Central memory CD8-positive, alpha-beta T cell (primary cell): ENCODE measurements around the gene PTTG1IP2.

Experiments used
- ATAC-seq: fragments of 150-1000 bp; cut with Tn5 transposase; replicated peaks from 2 replicates; pipeline ENCODE4 v1.10.0; 2022; ENCODE audit warnings: mild to moderate bottlenecking, moderate FRiP score, moderate number of reproducible peaks; ENCODE audit not compliant: poor library complexity, severe bottlenecking; ENCODE audit errors: extremely low read depth
- DNase-seq, 2 donors: peaks; one replicate each; pipeline ENCODE4 v3.0.0; 2021; ENCODE audit warnings: low spot score in 2 of 2
- H3K27ac Mint-ChIP-seq: one replicate; pipeline ENCODE4 v1.8.0; 2022; ENCODE audit warnings: low read depth, mild to moderate bottlenecking, moderate library complexity, mixed read lengths
- H3K27me3 Mint-ChIP-seq: one replicate; pipeline ENCODE4 v1.8.0; 2022; ENCODE audit warnings: mixed read lengths
- H3K36me3 Mint-ChIP-seq: one replicate; pipeline ENCODE4 v1.8.0; 2022; ENCODE audit warnings: mild to moderate bottlenecking, moderate library complexity, mixed read lengths; ENCODE audit not compliant: insufficient read depth
- H3K4me1 Mint-ChIP-seq: one replicate; pipeline ENCODE4 v1.8.0; 2022; ENCODE audit warnings: mixed read lengths
- H3K4me3 Mint-ChIP-seq: one replicate; pipeline ENCODE4 v1.8.0; 2022; ENCODE audit warnings: mild to moderate bottlenecking, moderate library complexity, mixed read lengths
- H3K9me3 Mint-ChIP-seq: one replicate; pipeline ENCODE4 v1.8.0; 2022; ENCODE audit warnings: mixed read lengths

PTTG1IP2 gene

GRCh38 chr7:90536449-90536848 is 67.0 kb downstream of the PTTG1IP2 start:
- H3K9me3 Mint-ChIP-seq = no peaks in the 10 kb centered on the region
- no peaks in the 10 kb centered on the region for H3K27me3 Mint-ChIP-seq
- H3K4me3 Mint-ChIP-seq = no peak overlapping the region
- no peaks in the 10 kb centered on the region for H3K4me1 Mint-ChIP-seq
- no peak for ATAC-seq
- DNase-seq = no peak
- no peaks in the 10 kb centered on the region for H3K36me3 Mint-ChIP-seq
- H3K27ac Mint-ChIP-seq = no peak overlapping the region

GRCh38 chr7:90538405-90538804 is 69.0 kb downstream of the PTTG1IP2 start:
- ATAC-seq = no peak
- no peaks in the 10 kb centered on the region for H3K9me3 Mint-ChIP-seq
- no peaks in the 10 kb centered on the region for H3K27me3 Mint-ChIP-seq
- no peak overlapping the region for H3K27ac Mint-ChIP-seq
- no peak for DNase-seq
- no peak overlapping the region for H3K4me3 Mint-ChIP-seq
- H3K36me3 Mint-ChIP-seq = no peaks in the 10 kb centered on the region
- H3K4me1 Mint-ChIP-seq = no peaks in the 10 kb centered on the region

- ATAC-seq (no peak), DNase-seq (no peak)
- Mint-ChIP-seq H3K36me3 (no peaks in the 10 kb centered on the region), H3K4me3 (no peak overlapping the region), H3K27me3 (no peaks in the 10 kb centered on the region), H3K27ac (no peak overlapping the region), H3K4me1 (no peaks in the 10 kb centered on the region), H3K9me3 (no peaks in the 10 kb centered on the region)
These were observed 71.0 kb downstream of the PTTG1IP2 start for GRCh38 chr7:90540406-90540805.

- Mint-ChIP-seq H3K27ac (no peak overlapping the region), H3K4me1 (no peaks in the 10 kb centered on the region), H3K4me3 (no peak overlapping the region), H3K27me3 (no peaks in the 10 kb centered on the region), H3K9me3 (peaks cover 12% of the 10 kb centered on the region), H3K36me3 (no peaks in the 10 kb centered on the region)
- DNase-seq (no peak), ATAC-seq (no peak)
These were observed 81.6 kb downstream of the PTTG1IP2 start for GRCh38 chr7:90551036-90551435.

- ATAC-seq = no peak
- H3K4me1 Mint-ChIP-seq = no peaks in the 10 kb centered on the region
These were observed 83.1 kb downstream of the PTTG1IP2 start for GRCh38 chr7:90552521-90552920.

GRCh38 chr7:90560730-90561129 is 91.3 kb downstream of the PTTG1IP2 start:
- H3K4me1 Mint-ChIP-seq = no peaks in the 10 kb centered on the region
- H3K27ac Mint-ChIP-seq = no peak overlapping the region
- H3K27me3 Mint-ChIP-seq = no peaks in the 10 kb centered on the region
- H3K9me3 Mint-ChIP-seq = no peaks in the 10 kb centered on the region
- no peak for DNase-seq
- H3K36me3 Mint-ChIP-seq = peaks cover 1% of the 10 kb centered on the region
- H3K4me3 Mint-ChIP-seq = no peak overlapping the region
- ATAC-seq = no peak

More at GRCh38 chr7:90552521-90552920, 83.1 kb downstream of the PTTG1IP2 start:
- no peaks in the 10 kb centered on the region for H3K27me3 Mint-ChIP-seq
- H3K27ac Mint-ChIP-seq = no peak overlapping the region
- no peak for DNase-seq
- H3K4me3 Mint-ChIP-seq = no peak overlapping the region
- peaks cover 12% of the 10 kb centered on the region for H3K9me3 Mint-ChIP-seq
- H3K36me3 Mint-ChIP-seq = no peaks in the 10 kb centered on the region
